HUES64 (cell line): ENCODE measurements around the gene ARIH2.

Source experiments
- H3K27ac ChIP-seq: 2 replicates; pipeline ENCODE4 v1.7.0; 2013; ENCODE audit warnings: low read depth, low read length, inconsistent platforms
- H3K27me3 ChIP-seq: 2 replicates; pipeline ENCODE4 v1.6.1; 2013; ENCODE audit warnings: mild to moderate bottlenecking, low read length; ENCODE audit not compliant: insufficient read depth
- H3K36me3 ChIP-seq: 2 replicates; pipeline ENCODE4 v1.6.1; 2013; ENCODE audit warnings: mild to moderate bottlenecking, low read length; ENCODE audit not compliant: insufficient read depth
- H3K4me1 ChIP-seq: 2 replicates; pipeline ENCODE4 v1.6.1; 2013; ENCODE audit warnings: mild to moderate bottlenecking, low read length, moderate library complexity; ENCODE audit not compliant: insufficient read depth
- H3K4me3 ChIP-seq: 2 replicates; pipeline ENCODE4 v1.5.1; 2013; ENCODE audit warnings: mild to moderate bottlenecking, low read length, moderate library complexity
- H3K9ac ChIP-seq: 2 replicates; pipeline ENCODE4 v1.6.1; 2013; ENCODE audit warnings: mild to moderate bottlenecking, low read depth, low read length
- H3K9me3 ChIP-seq: 2 replicates; pipeline ENCODE4 v1.6.1; 2013; ENCODE audit warnings: low read depth, low read length; ENCODE audit not compliant: insufficient read depth
- WGBS: fragments of 150-250, 120-280 bp; methylation state at CpG from one replicate; pipeline ENCODE4 v1.1.7; 2013; ENCODE audit warnings: missing lambda C conversion rate; 5-methylcytosine and 5-hydroxymethylcytosine counted together

Gene ARIH2

DNA sequence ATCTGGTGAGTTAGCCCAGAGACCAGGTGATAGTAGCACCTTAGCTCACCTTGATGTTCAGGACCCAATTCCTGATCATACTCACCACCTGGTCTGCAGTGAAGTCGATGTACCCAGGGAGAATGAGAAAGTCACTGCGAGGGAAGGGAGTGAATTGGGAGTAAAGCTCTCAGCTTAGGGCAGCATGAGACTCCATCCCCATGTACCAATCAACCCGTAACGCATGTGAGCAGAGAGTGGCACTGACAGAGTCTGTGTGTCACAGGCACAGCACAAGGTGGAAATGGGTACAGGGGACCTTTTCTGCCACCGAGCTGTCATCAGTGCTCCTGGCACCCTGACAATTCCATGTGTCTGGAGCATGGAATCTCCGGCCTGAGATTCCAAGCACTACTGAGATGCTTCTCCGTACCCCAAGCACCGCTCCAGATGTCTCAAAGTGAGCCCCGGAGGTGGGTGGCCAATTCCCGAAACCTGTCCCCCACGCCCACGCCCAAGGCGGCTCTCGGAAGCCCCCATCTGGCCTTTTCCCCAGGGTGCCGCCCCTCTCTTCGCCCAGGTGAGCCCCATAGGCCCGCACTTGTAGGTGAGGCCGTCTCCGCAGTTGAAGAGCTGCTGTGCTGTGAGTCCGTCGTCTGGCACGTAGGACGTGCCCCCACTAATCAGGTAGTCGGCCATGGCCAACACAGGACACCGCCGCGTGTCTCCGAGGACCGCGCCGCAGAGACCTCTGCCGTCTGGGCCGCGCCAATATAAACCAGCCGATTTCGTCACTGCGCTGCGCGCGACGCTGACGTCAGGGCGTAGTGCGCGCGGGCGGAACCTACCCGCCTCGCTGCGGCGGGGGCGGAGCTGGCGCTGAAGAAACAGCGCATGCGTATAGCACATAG lies 110.3 kb downstream of the ARIH2 start, which contains the start of gene IMPDH2:
Gene IMPDH2, minus strand, starts transcription at position 726 of the 890 bp plus-strand sequence. Its CDS starts 48 bp downstream, at position 678.
- Histone ChIP-seq H3K9me3 (no peaks in the 10 kb centered on the region), H3K36me3 (peaks cover 86% of the 10 kb centered on the region), H3K4me3 (peak within 1 kb of the TSS; percentile 71), H3K27ac (peak within 1 kb of the TSS; percentile 74), H3K4me1 (peaks cover 6% of the 10 kb centered on the region; the same call in 1 of the 2 replicates), H3K27me3 (no peaks in the 10 kb centered on the region), H3K9ac (peak within 1 kb of the TSS; percentile 86)
- WGBS = 6% methylated on average over 54 of the region's 55 CpGs

GRCh38 chr3:49029563-49029884 lies 110.9 kb downstream of the ARIH2 start:
- no peak overlapping the region for H3K4me3 ChIP-seq
- H3K9me3 ChIP-seq = no peaks in the 10 kb centered on the region
- peak overlapping the region; percentile 42; the same call in 1 of the 2 replicates for H3K27ac ChIP-seq
- 1% methylated on average over 5 of the region's 7 CpGs for WGBS
- no peak overlapping the region for H3K9ac ChIP-seq
- H3K36me3 ChIP-seq = peaks cover 86% of the 10 kb centered on the region
- H3K27me3 ChIP-seq = no peaks in the 10 kb centered on the region
- H3K4me1 ChIP-seq = peaks cover 6% of the 10 kb centered on the region; the same call in 1 of the 2 replicates

DNA sequence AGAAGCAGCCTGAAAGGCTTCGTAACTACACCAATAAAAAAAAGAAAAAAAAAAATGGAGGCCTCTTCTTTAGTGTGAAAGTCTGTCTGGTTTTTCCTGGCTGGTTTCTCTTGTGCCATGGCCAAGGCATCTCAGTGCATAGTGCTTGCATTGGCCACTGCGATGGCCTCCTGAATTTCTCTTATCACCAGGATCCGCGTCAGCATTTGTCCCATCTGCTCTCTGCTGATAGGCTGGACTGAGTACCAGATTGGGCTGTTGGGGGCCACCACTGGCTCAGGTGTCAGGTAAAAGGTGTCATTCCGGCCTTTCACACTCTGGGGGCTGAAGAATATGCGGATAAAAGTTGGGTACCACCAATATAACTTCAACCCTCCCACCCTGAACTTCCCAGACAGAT lies 111.7 kb downstream of the ARIH2 start:
- Histone ChIP-seq H3K36me3 (peaks cover 86% of the 10 kb centered on the region), H3K27ac (no peak overlapping the region), H3K4me1 (peaks cover 6% of the 10 kb centered on the region; the same call in 1 of the 2 replicates), H3K9me3 (no peaks in the 10 kb centered on the region), H3K27me3 (no peaks in the 10 kb centered on the region), H3K9ac (no peak overlapping the region), H3K4me3 (no peak overlapping the region)
- WGBS = 97% methylated on average over 6 of the region's 6 CpGs

DNA sequence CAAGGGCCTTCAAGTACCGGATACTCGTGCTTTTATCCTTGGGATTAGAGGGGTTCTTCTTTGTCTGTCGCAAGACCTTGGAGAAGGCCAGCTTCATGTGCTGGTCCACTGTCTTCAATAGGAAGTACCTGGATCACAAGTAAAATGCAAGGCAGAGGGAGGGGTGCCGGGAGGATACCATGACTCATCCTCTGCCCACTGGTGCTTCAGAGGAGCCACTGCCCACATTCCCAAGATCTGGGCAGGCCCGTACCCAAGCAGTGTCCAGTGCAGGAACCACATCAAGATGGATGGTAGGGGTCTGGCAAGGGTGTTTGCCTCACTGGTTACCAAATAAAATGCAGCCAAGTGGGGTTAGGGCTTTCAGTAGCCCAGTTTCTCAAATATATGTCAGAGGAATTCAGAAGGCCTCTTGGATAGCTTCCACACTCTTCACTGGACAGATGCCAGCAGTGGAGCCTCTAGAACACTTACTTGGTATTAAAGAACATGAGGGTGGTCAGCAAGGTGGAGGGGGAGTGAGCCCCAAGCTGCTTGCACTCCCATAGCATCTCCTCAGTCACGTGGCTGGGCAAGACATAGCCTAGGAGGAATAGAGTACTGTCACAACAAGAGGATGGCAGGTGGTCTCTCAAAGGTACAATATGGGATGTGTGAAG lies 114.1 kb downstream of the ARIH2 start:
- Histone ChIP-seq H3K36me3 (peaks cover 85% of the 10 kb centered on the region), H3K9me3 (no peaks in the 10 kb centered on the region), H3K27me3 (no peaks in the 10 kb centered on the region), H3K4me3 (no peak overlapping the region), H3K9ac (no peak overlapping the region), H3K4me1 (peaks cover 6% of the 10 kb centered on the region; the same call in 1 of the 2 replicates), H3K27ac (no peak overlapping the region)
- 92% methylated on average over 6 of the region's 6 CpGs for WGBS

DNA sequence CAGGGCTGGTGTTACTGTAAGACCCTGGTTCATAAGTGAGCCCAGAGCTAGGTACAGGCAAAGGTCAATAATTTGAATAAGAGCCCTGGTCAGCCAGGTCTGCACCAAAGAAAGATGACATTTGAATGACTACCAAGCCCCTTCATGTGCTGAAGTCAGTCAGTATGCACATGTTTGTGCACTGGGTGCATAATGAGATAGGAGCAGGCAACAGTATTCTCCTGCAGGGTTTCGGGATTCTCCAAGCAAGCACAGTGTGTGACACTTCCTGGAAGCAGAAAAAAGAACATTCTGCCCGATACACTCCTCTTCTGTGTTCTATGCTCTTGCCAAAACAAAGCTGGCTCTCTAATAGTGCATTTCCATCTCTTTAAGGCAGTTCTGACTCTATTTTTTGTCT lies 116.0 kb downstream of the ARIH2 start:
- Histone ChIP-seq H3K9me3 (no peaks in the 10 kb centered on the region), H3K36me3 (peaks cover 92% of the 10 kb centered on the region), H3K27ac (no peak overlapping the region), H3K9ac (no peak overlapping the region), H3K4me1 (no peaks in the 10 kb centered on the region), H3K4me3 (no peak overlapping the region), H3K27me3 (no peaks in the 10 kb centered on the region)
- WGBS = 95% methylated on average over 2 of the region's 2 CpGs

- H3K27me3 ChIP-seq = no peaks in the 10 kb centered on the region
- peaks cover 90% of the 10 kb centered on the region for H3K36me3 ChIP-seq
- no peaks in the 10 kb centered on the region for H3K9me3 ChIP-seq
- no peak overlapping the region for H3K9ac ChIP-seq
- no peak overlapping the region for H3K4me3 ChIP-seq
- H3K4me1 ChIP-seq = no peaks in the 10 kb centered on the region
- no peak overlapping the region for H3K27ac ChIP-seq
- 98% methylated on average over 3 of the region's 3 CpGs for WGBS
Observed at GRCh38 chr3:49035281-49035680, 116.6 kb downstream of the ARIH2 start.
